ENCODE measurements around the gene SMARCAL1.

Gene SMARCAL1

GRCh38 chr2:216525972-216526371 lies 113.7 kb downstream of the SMARCAL1 start:
- in situ Hi-C loops (cut with HindIII; ENCODE audit: low sequenced_read_pairs): no loop called here

GRCh38 chr2:216526939-216527338 lies 114.7 kb downstream of the SMARCAL1 start:
- in situ Hi-C loops (cut with HindIII; ENCODE audit: low sequenced_read_pairs): no loop called here

GRCh38 chr2:216527600-216527999 lies 115.3 kb downstream of the SMARCAL1 start:
- in situ Hi-C loops (cut with HindIII; ENCODE audit: low sequenced_read_pairs): no loop called here

GRCh38 chr2:216532562-216532961 lies 120.3 kb downstream of the SMARCAL1 start:
- in situ Hi-C loops (cut with HindIII; ENCODE audit: low sequenced_read_pairs): no loop called here
